Activated CD8-positive, alpha-beta T cell treated with anti-CD3 and anti-CD28 coated beads, Interleukin-2, amount 10 ng/mL, durations not matched to agents 7 days and 5 days (primary cell): ENCODE measurements around the gene QRICH1. TPM values are rescaled to one million over a fixed set of nuclear protein-coding genes. Genes with fewer than 3 reads are reported as not detected.

Experiments
- ATAC-seq: fragments of 150-1000 bp; cut with Tn5 transposase; one replicate; pipeline ENCODE4 v1.10.0; 2021; ENCODE audit warnings: moderate library complexity
- CTCF ChIA-PET: fragments of 350-600 bp; sonication (Branson Sonifier 250); formaldehyde crosslinking; loops from one replicate; lab custom pipeline; 2021; ENCODE audit warnings: antibody characterized with exemption; lab: Charles Lee
- POLR2A ChIA-PET: fragments of 350-600 bp; sonication (Branson Sonifier 250); formaldehyde crosslinking; loops from one replicate; lab custom pipeline; 2021; ENCODE audit warnings: antibody characterized with exemption; lab: Charles Lee
- DNase-seq: peaks from one replicate; pipeline ENCODE4 v3.0.0-alpha.2; 2020
- H3K27ac Mint-ChIP-seq: one replicate; pipeline ENCODE4 v1.8.0; 2021; ENCODE audit warnings: mild to moderate bottlenecking, mixed read lengths
- H3K27me3 Mint-ChIP-seq: one replicate; pipeline ENCODE4 v1.8.0; 2021; ENCODE audit warnings: low read depth, mixed read lengths
- H3K36me3 Mint-ChIP-seq: one replicate; pipeline ENCODE4 v1.8.0; 2021; ENCODE audit warnings: low read depth, mixed read lengths
- H3K4me1 Mint-ChIP-seq: one replicate; pipeline ENCODE4 v1.8.0; 2021; ENCODE audit warnings: low read depth, mixed read lengths
- H3K4me3 Mint-ChIP-seq: one replicate; pipeline ENCODE4 v1.8.0; 2021; ENCODE audit warnings: mild to moderate bottlenecking, mixed read lengths
- H3K9me3 Mint-ChIP-seq: one replicate; pipeline ENCODE4 v1.8.0; 2022; ENCODE audit warnings: mixed read lengths; ENCODE audit not compliant: insufficient read depth
- total RNA-seq, 2 experiments: library from RNA; stranded (reverse); gene quantifications; one replicate each; pipeline ENCODE4 v1.2.3, GENCODE V29; 2021

Gene QRICH1
- total RNA-seq, 2 experiments from 2014 or later: 130 to 131 TPM

DNA sequence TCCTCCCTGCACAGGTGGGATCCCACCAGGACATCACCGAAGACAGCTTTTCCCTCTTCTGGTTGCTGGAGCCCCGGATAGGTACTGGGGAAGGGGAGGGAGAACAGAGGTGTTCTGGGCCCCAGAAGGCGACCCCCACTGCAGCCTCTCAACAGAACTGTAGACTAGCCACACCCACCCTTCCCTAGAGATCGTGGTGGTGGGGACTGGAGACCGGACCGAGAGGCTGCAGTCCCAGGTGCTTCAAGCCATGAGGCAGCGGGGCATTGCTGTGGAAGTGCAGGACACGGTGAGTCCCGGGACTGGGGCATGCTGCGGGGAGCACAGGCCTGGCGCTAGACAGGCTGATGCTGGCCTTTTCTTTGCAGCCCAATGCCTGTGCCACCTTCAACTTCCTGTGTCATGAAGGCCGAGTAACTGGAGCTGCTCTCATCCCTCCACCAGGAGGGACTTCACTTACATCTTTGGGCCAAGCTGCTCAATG lies 71.1 kb downstream of the QRICH1 start:
- Mint-ChIP-seq H3K9me3 (no peaks in the 10 kb centered on the region), H3K4me1 (peaks cover 60% of the 10 kb centered on the region)

DNA sequence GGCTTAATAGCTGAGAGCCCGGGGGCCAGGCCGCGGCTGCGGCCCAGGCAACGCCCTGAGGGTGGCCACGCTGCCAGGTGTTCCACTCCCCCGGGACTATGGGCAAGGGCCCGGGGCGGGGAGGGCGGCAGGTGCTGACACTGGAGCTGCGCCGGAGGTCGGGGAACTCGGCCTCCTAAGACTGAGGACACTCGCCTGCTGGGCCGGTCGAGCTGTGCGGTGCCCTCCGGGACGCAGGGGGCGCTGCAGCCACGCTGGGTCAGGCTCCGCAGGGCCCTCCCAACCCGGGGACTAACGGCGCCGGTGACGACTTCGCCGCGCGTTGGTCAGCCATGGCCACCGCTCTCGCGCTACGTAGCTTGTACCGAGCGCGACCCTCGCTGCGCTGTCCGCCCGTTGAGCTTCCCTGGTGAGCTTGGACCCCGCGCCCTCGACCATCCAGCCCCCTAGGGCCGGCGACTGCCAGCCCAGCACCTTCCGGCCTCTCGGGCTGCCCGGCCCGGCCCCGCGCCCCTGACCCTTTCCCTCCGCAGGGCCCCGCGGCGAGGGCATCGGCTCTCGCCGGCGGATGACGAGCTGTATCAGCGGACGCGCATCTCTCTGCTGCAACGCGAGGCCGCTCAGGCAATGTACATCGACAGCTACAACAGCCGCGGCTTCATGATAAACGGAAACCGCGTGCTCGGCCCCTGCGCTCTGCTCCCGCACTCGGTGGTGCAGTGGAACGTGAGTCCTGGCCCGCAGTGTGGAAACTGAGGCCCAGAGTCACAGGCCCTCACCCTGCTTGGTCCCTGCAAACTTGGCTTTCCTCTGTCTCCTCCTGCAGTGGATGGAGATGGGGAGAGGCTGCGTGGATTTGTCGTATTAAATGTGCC lies 71.8 kb downstream of the QRICH1 start, which contains the start of gene NDUFAF3:
Gene NDUFAF3, plus strand, starts transcription at position 309 of the 875 bp plus-strand sequence. Its CDS starts 24 bp downstream, at position 333.
- Mint-ChIP-seq H3K4me3 (peak within 1 kb of the TSS; percentile 97), H3K27me3 (no peaks in the 10 kb centered on the region), H3K27ac (peak within 1 kb of the TSS; percentile 99), H3K9me3 (no peaks in the 10 kb centered on the region), H3K36me3 (peaks cover 57% of the 10 kb centered on the region), H3K4me1 (peaks cover 61% of the 10 kb centered on the region)
- ChIA-PET CTCF (interaction anchor here (0.6 to 19.2 kb wide), 13 partner anchors 10 to 586 kb away, joined by 3 to 319 read pairs (median 5); partner anchors contain the start of genes NICN1, P4HTM, QRICH1 and SLC25A20), POLR2A (interaction anchor here (0.5 to 8.2 kb wide), 24 partner anchors 10 to 448 kb away, joined by 3 to 160 read pairs (median 4); partner anchors contain the start of genes ARIH2, DAG1, IP6K2 and P4HTM)
- DNase-seq: peak; percentile 94
- peak; percentile 74 for ATAC-seq

More for the DNA sequence above, 71.1 kb downstream of the QRICH1 start:
- peak overlapping the region; percentile 97 for H3K4me3 Mint-ChIP-seq
- peak overlapping the region; percentile 99 for H3K27ac Mint-ChIP-seq
- ChIA-PET CTCF (interaction anchor here (0.9 to 19.2 kb wide), 9 partner anchors 9 to 587 kb away, joined by 3 to 319 read pairs (median 11); partner anchors contain the start of genes NICN1, P4HTM, QRICH1 and SLC25A20), POLR2A (interaction anchor here (0.5 to 8.2 kb wide), 14 partner anchors 10 to 394 kb away, joined by 3 to 160 read pairs (median 5); partner anchors contain the start of genes IP6K2, P4HTM, QRICH1 and SLC25A20)
- H3K36me3 Mint-ChIP-seq: peaks cover 61% of the 10 kb centered on the region
- ATAC-seq (no peak), DNase-seq (peak; percentile 27)
- H3K27me3 Mint-ChIP-seq: no peaks in the 10 kb centered on the region

DNA sequence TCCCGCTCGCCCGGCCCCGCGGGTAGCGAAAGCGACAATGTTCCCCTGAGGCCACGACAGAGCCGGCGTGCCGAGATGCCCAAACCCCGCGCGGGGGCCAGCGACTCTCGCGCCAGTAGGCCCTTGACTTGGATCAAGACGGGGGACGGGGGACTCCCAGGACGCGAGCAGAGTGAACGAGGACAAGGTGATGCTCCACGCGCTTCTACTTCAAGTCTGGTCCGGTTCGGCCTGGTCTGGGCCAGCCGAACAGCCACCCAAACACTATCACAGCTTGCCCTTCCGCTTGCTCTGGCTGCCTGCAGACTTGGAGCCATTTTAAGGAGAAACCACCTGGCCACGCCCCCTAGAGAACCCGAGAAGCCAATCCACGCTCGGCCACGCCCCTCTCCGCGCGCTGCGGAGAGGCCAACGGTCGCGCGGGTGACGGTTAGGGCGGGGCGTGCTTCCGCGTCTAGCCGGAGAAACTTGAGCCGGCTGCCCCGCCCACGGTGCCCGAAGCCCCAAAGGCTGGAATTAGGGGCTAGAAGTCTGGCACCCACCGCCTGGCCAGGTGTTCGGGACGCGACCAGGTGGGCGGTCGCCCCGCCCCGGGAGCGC lies 72.6 kb downstream of the QRICH1 start:
- Mint-ChIP-seq H3K9me3 (no peaks in the 10 kb centered on the region), H3K27me3 (no peaks in the 10 kb centered on the region), H3K4me1 (peaks cover 60% of the 10 kb centered on the region), H3K4me3 (peak overlapping the region; percentile 97), H3K36me3 (peaks cover 56% of the 10 kb centered on the region), H3K27ac (peak overlapping the region; percentile 98)
- ATAC-seq: peak; percentile 65
- ChIA-PET CTCF (interaction anchor here (1.0 to 19.2 kb wide), 10 partner anchors 9 to 136 kb away, joined by 3 to 319 read pairs (median 10); partner anchors contain the start of genes P4HTM, QRICH1, SLC25A20 and WDR6), POLR2A (interaction anchor here (0.5 to 8.2 kb wide), 29 partner anchors 8 to 555 kb away, joined by 3 to 160 read pairs (median 4); partner anchors contain the start of genes ARIH2, DAG1, IMPDH2 and IP6K2)
- DNase-seq: peak; percentile 99

DNA sequence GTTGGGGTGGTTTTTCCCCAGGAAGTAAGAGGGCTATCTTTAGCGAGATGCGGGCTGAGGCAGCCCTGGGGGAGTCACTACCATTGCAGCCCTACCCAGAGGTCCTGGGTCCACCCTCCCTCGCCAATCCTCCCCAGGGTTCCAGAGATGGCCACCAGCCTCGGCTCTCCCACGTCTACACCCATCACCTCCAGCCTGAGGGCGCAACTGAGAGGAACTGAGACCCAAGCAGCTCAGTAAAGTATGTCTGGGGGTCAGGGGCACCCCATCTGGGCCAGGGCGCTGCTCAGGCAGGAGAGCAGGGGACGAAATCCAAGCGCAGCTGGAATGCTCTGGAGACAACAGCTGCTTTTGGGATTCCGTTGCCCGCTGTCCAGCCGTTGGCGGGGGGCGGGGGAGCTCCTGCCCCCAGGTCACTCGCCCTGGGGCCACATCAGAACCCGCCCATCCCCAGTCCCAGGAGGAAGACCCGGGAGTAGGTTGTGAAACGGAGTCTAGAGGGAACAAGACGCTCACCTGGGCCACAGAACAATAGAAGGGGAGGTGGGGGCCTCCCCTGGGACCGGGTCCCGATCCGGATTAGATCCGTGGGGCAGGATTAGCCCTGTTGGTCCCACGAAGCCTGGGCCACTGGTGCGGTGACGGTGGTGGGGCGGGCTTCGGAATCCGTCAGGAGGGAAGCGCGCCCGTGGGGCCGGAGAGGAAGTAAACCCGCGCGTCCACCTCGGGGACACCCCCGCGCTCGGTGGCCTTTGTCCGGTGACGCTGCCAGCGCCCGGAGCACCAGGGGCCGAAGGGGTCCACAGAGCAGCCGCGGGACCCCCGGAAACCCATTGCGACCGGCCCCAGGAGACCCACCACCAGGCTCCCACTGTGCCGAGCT lies 73.3 kb downstream of the QRICH1 start:
- Mint-ChIP-seq H3K9me3 (no peaks in the 10 kb centered on the region), H3K4me3 (peak overlapping the region; percentile 97), H3K27me3 (no peaks in the 10 kb centered on the region), H3K27ac (peak overlapping the region; percentile 98), H3K4me1 (peaks cover 58% of the 10 kb centered on the region), H3K36me3 (peaks cover 54% of the 10 kb centered on the region)
- ATAC-seq: peak; percentile 5
- CTCF ChIA-PET: interaction anchor here (1.2 to 19.2 kb wide), 7 partner anchors 8 to 123 kb away, joined by 5 to 319 read pairs (median 22); partner anchors contain the start of genes P4HTM, QRICH1, SLC25A20 and WDR6
- DNase-seq: peak; percentile 52
- POLR2A ChIA-PET: interaction anchor here (0.5 to 8.2 kb wide), 20 partner anchors 8 to 554 kb away, joined by 3 to 160 read pairs (median 5); partner anchors contain the start of genes ARIH2, IMPDH2, IP6K2 and P4HTM

DNA sequence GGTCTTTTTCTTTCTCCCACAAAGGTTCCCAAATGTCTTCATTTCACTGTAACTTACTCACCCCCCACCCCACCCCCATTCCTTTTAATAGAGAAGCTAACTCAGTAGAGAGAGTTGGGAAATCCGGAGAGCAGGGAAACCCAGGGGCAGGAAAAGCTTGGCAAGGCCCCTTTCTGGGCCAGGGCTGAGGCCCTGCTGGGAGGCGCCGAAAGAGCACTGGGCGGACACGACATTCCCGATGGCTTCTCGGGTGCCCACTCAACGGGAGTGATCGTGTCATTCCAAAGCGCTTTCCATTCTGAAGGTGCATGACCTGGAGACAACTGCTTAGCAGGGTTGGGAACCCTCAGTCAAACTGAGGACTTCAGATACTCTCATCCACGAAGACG lies 73.9 kb downstream of the QRICH1 start:
- CTCF ChIA-PET: interaction anchor here (1.2 to 19.2 kb wide), 5 partner anchors 8 to 73 kb away, joined by 5 to 319 read pairs (median 24); partner anchors contain the start of genes P4HTM, QRICH1 and WDR6
- ATAC-seq (no peak), DNase-seq (no peak)
- Mint-ChIP-seq H3K4me1 (peaks cover 53% of the 10 kb centered on the region), H3K27ac (peak overlapping the region; percentile 98), H3K4me3 (peak overlapping the region; percentile 97), H3K9me3 (no peaks in the 10 kb centered on the region), H3K36me3 (peaks cover 54% of the 10 kb centered on the region), H3K27me3 (no peaks in the 10 kb centered on the region)
- POLR2A ChIA-PET: interaction anchor here (1.2 to 8.2 kb wide), 8 partner anchors 8 to 553 kb away, joined by 3 to 160 read pairs (median 32); partner anchors contain the start of genes IMPDH2, P4HTM, QRICH1 and WDR6

DNA sequence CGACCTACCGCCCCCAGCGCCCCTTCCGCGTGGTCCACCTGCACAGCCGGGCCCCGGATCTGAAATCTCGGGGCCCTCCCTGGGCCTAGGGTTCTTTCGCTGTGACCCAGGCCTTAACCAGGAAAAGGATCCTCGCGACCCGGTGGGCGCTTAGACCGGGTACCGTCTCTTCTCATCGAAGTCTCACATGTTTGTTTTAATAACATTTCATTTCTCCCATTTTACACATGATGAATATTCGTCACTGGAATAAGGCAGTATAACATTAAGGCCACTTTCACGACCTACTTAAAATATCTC lies 75.2 kb downstream of the QRICH1 start:
- H3K4me1 Mint-ChIP-seq: peaks cover 46% of the 10 kb centered on the region
- peak overlapping the region; percentile 89 for H3K27ac Mint-ChIP-seq
- DNase-seq (no peak), ATAC-seq (no peak)
- H3K27me3 Mint-ChIP-seq: no peaks in the 10 kb centered on the region
- ChIA-PET CTCF (interaction anchor here (2.1 to 19.2 kb wide), 3 partner anchors 11 to 28 kb away, joined by 6 to 319 read pairs (median 92); partner anchors contain the start of genes IMPDH2, P4HTM and WDR6), POLR2A (interaction anchor here (3.9 to 8.2 kb wide), 5 partner anchors 10 to 75 kb away, joined by 22 to 160 read pairs (median 57); partner anchors contain the start of genes IMPDH2, P4HTM, QRICH1 and WDR6)
- H3K4me3 Mint-ChIP-seq: peak overlapping the region; percentile 97
- H3K9me3 Mint-ChIP-seq: no peaks in the 10 kb centered on the region
- H3K36me3 Mint-ChIP-seq: peaks cover 49% of the 10 kb centered on the region

DNA sequence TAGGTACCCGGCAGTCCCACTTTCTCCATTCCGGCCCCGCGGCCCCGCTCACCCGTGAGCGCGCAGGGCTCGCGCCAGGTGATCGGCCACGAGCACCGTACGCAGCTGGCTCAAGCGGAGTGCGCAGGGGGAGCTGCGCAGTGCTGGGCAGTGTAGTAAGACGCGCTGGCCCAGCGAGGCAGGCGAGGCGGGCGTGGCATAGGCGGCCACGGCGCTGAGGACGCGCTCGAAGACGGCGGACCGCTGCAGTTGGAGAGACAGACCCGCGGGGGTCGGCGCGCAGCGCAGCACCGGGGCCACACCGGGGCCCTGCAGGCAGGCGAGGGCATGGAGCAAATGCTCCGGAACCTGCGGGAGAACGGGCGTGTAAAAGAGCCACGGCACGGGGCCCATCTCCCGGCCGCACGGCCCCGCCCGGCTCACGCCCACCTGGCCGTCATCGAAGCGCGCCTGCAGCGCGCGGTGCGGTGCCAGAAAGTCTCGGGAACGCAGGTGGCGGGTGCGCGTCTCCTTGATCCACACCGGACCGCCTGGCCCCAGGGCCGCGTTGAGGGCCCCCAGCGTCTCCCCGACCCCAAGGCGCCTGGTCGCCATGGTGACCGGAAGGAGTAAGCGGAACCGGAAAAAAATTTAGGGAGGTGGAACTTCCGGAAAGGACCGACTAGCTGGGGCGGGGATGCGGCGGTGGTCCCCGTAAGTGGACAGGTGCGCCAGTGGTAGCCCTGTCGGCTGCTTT lies 75.7 kb downstream of the QRICH1 start, which contains the start of gene DALRD3:
Gene DALRD3, minus strand, starts transcription at position 610 of the 736 bp plus-strand sequence. Its CDS starts 16 bp downstream, at position 594.
- Mint-ChIP-seq H3K27ac (peak within 1 kb of the TSS; percentile 89), H3K36me3 (peaks cover 45% of the 10 kb centered on the region), H3K4me3 (peak within 1 kb of the TSS; percentile 97), H3K9me3 (no peaks in the 10 kb centered on the region), H3K27me3 (no peaks in the 10 kb centered on the region), H3K4me1 (peaks cover 43% of the 10 kb centered on the region)
- ChIA-PET POLR2A (interaction anchor here (0.7 to 8.2 kb wide), 8 partner anchors 8 to 99 kb away, joined by 3 to 160 read pairs (median 30); partner anchors contain the start of genes IMPDH2, P4HTM, QRICH1 and WDR6), CTCF (interaction anchor here (1.0 to 19.2 kb wide), 4 partner anchors 10 to 76 kb away, joined by 3 to 319 read pairs (median 49); partner anchors contain the start of genes IMPDH2, P4HTM and WDR6)
- DNase-seq: peak; percentile 73
- peak; percentile 15 for ATAC-seq

DNA sequence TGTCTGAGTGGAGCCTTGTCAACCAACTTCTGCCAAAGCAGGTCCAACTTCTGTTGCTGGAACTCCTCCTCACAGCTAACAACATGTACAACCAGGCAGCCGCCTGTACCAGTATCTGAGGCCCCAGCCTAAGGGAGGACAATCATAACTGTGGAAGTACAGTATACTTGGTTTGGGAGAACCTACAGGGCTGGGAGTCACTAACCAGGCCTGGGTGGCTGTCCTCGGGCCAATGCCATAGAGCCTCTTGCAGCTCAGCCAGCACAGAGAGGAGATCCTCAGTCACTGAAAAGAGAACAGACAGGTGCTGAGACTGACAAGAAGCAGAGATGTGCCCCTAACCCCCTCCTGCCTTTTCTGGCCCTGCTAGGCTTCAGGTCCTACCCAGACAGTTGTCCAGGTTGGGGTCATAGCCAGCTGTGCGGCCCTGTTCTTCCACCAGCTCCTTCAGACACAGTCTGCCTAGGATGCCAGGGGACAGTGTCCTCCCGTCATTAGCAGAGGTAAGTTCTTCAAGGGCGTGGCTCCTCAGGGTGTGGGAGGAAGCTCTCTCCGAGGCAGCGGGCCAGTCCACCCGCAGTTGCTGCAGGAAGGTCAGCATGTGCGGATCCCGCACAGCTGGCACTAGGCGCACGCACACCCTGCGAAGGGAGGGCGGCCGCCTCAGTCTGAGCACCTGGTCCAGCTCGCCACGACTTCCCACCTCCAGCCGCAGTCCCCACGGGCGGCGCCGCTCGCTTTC lies 76.5 kb downstream of the QRICH1 start:
- Mint-ChIP-seq H3K4me3 (peak overlapping the region; percentile 97), H3K9me3 (no peaks in the 10 kb centered on the region), H3K27me3 (no peaks in the 10 kb centered on the region), H3K27ac (peak overlapping the region; percentile 85), H3K4me1 (peaks cover 37% of the 10 kb centered on the region), H3K36me3 (peaks cover 39% of the 10 kb centered on the region)
- POLR2A ChIA-PET: interaction anchor here (0.5 to 8.2 kb wide), 9 partner anchors 8 to 98 kb away, joined by 3 to 160 read pairs (median 3); partner anchors contain the start of genes IMPDH2, P4HTM, QRICH1 and WDR6
- ATAC-seq (no peak), DNase-seq (peak; percentile 46)
- CTCF ChIA-PET: interaction anchor here (1.0 to 19.2 kb wide), 4 partner anchors 9 to 77 kb away, joined by 3 to 319 read pairs (median 49); partner anchors contain the start of genes IMPDH2, P4HTM and WDR6
